ENCODE data around the gene PIP5K1B.

The PIP5K1B gene

GRCh38 chr9:68970151-68970550, 265.1 kb downstream of the PIP5K1B start:
- DNase-seq (ENCODE audit: low spot score), result no peak
- TF ChIP-seq, protein P1, sequence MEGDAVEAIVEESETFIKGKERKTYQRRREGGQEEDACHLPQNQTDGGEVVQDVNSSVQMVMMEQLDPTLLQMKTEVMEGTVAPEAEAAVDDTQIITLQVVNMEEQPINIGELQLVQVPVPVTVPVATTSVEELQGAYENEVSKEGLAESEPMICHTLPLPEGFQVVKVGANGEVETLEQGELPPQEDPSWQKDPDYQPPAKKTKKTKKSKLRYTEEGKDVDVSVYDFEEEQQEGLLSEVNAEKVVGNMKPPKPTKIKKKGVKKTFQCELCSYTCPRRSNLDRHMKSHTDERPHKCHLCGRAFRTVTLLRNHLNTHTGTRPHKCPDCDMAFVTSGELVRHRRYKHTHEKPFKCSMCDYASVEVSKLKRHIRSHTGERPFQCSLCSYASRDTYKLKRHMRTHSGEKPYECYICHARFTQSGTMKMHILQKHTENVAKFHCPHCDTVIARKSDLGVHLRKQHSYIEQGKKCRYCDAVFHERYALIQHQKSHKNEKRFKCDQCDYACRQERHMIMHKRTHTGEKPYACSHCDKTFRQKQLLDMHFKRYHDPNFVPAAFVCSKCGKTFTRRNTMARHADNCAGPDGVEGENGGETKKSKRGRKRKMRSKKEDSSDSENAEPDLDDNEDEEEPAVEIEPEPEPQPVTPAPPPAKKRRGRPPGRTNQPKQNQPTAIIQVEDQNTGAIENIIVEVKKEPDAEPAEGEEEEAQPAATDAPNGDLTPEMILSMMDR (IDR thresholded peaks at IDR 0.05; ENCODE audit: extremely low read depth, missing control alignments), result no peak

DNA sequence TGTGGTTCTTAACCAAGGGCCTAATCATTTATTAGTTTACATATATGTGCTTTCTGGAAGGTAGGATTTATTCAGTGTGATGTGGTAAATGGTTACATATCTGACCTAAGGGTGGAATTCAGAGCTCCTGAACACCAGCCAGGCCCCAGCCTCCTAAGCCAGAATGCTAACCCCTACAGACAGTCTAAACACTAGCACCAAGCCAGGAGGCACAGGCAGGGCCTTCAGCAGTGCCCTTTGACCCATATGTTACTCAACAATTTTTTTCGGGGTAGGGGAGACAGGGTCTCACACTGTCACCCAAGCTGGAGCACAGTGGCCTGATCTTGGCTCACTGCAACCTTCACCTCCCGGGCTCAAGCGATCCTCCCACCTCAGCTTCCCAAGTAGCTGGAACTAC, 268.6 kb downstream of the PIP5K1B start:
- TF ChIP-seq, protein P1 (IDR thresholded peaks at IDR 0.05; ENCODE audit: extremely low read depth, missing control alignments), result no peak

DNA sequence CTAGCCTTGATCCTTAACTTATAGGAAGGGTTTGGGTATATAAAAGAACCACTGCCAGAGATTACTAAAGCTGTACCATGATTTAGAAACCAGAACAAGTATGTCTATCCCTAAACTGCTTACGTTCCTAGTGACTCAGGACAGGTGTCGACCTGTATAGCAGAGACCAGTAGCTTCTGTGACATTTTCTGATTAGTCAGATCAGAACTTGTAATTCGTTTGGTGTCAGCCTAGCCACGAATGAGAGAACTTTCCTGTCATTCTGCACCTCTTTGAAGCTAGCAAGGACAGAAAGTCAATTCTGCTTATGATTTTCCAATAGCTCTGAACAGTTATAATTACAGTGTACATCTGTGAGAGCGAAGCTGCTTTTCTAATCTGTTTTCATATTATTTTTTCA, 269.4 kb downstream of the PIP5K1B start:
- DNase-seq (ENCODE audit: low spot score), result peak; percentile 59
- TF ChIP-seq, protein P1 (IDR thresholded peaks at IDR 0.05; ENCODE audit: extremely low read depth, missing control alignments), result no peak

More for the DNA sequence above, 268.6 kb downstream of the PIP5K1B start:
- DNase-seq (ENCODE audit: low spot score), result no peak

GRCh38 chr9:68974901-68975300, 269.9 kb downstream of the PIP5K1B start:
- TF ChIP-seq, protein P1 (IDR thresholded peaks at IDR 0.05; ENCODE audit: extremely low read depth, missing control alignments), result no peak

GRCh38 chr9:68975365-68976043, 270.5 kb downstream of the PIP5K1B start:
- no peak for DNase-seq (ENCODE audit: low spot score)
- TF ChIP-seq, protein P1 (IDR thresholded peaks at IDR 0.05; ENCODE audit: extremely low read depth, missing control alignments), result no peak

More at GRCh38 chr9:68974901-68975300, 269.9 kb downstream of the PIP5K1B start:
- DNase-seq (ENCODE audit: low spot score), result no peak

GRCh38 chr9:68978066-68978465, 273.0 kb downstream of the PIP5K1B start:
- DNase-seq (ENCODE audit: low spot score), result no peak
- TF ChIP-seq, protein P1 (IDR thresholded peaks at IDR 0.05; ENCODE audit: extremely low read depth, missing control alignments), result no peak

DNA sequence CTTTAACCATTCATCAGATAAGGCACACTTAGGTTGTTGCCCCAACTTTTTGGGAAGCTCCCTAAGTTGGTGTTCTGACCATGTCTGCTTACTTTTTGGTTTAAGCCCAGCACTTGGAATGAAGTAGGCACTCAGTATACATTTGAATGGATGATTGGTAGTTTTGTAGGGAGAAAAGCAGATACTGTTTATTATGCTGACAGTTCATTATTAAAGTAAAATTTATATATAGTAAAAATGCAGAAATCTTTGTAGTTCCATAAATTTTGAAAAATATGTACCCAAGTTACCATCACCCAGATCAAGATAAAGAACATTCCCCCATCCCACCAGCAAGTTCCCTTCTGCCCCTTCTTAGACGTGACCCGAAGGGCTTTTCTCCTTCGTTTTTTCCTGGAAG, 273.5 kb downstream of the PIP5K1B start:
- no peak for DNase-seq (ENCODE audit: low spot score)
- TF ChIP-seq, protein P1 (IDR thresholded peaks at IDR 0.05; ENCODE audit: extremely low read depth, missing control alignments), result no peak
